GM21447 (cell line): ENCODE data around the gene ZNF575.
A peak's percentile ranks its signal among the peaks of the same experiment; 100 is the strongest.
"Not testable (repeated sequence)": the region's sequence is repeated elsewhere in the genome, so short reads cannot be mapped to it uniquely, and the experiment has no call there.

Experiments used
- ATAC-seq: cut with Tn5 transposase; IDR thresholded peaks from one replicate; pipeline ENCODE4 v1.9.1; 2021; ENCODE audit not compliant: unreplicated experiment

ZNF575 gene

DNA sequence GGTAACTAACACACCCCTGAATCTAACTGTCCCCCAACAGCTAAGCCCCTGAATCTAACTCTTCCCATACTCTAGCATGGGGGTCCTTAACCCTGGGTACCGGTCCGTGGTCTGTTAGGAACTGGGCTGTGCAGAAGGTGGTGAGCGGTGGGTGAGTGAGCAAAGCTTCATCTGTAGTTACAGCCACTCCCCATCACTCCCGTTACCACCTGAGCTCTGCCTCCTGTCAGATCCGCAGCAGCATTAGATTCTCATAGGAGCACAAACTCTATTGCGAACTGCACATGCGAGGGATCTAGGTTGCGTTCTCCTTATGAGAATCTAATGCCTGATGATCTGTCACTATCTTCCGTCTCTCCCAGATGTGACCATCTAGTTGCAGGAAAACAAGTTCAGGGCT is 22.3 kb upstream of the ZNF575 start:
- no peak for ATAC-seq

DNA sequence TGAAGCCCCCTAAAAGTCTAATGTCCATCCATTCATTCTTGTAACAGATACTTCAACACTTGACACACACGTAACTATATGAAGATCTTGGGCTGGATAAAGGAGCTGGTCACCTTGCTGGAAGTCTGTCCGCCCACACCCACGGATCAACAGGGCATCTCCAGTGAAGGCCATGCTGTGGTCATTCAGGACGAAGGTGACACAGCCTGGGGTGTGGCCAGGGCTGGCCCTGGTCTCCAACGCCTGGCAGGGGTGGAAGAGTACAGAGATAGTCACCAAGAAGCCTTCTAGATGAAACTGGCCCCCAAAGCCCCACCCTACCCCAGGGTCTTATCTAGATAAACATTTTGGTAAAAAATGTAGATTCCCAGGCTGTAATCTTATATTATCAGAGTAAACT is 21.7 kb upstream of the ZNF575 start:
- no peak for ATAC-seq

DNA sequence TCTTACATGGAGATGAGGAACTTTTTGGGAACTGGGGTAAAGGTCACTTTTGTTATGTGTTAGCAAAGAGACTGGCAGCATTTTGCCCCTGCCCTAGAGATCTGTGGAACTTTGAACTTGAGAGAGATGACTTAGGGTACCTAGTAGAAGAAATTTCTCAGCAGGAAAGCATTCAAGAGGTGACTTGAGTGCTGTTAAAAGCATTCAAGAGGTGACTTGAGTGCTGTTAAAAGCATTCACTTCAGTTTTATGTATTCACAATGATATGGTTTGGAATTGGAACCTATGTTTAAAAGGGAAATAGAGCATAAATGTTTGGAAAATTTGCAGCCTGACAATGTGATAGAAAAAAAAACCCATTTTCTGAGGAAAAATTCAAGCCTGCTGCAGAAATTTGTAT is 20.6 kb upstream of the ZNF575 start:
- not testable (repeated sequence) for ATAC-seq

DNA sequence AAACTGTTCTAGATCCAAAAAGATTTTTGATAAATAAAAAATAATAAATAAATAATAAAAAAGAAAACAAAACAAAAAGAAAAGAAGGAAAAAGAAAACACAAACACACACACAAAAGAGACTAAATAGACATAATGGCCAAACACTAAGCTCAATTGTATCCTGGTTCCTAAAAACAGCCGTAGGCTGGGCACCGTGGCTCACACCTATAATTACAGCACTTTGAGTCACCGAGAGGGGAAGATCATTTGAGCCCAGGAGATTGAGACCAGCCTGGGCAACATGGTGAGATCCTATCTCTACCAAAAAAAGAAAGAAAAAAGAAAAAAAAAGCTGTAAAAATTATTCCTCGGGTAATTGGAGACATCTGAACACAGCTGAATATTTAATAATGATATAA is 14.9 kb upstream of the ZNF575 start:
- ATAC-seq, result no peak

DNA sequence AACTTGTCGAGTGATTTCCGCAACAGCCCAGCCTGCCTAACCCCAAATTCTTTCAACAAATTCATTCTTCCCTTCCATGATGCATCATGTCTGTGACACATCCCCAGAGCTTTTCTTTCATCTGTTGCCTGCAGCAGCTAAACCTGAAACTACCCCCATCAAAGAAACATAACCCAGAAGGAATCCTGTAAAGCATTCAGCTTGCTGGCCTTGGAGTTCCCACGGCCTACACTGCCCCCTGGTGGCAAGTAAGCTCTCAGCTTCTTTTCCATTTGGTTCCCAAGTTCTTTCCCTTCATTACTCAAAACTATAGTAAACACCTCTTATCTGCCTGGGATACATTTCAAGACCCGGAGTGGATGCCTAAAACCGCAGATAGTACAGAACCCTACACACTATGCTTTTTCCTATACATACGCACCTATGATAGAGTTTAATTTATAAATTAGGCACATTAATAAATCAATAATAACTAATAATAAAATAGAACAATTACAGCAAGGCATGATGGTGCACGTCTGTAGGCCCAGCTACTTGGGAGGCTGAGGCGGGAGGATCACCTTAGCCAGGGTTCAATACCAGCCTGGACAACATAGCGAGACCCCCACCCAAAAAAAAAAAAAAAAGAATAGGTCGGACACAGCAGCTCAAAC is 13.4 kb upstream of the ZNF575 start:
- no peak for ATAC-seq

GRCh38 chr19:43522929-43523328 is 10.1 kb upstream of the ZNF575 start:
- ATAC-seq, result no peak

DNA sequence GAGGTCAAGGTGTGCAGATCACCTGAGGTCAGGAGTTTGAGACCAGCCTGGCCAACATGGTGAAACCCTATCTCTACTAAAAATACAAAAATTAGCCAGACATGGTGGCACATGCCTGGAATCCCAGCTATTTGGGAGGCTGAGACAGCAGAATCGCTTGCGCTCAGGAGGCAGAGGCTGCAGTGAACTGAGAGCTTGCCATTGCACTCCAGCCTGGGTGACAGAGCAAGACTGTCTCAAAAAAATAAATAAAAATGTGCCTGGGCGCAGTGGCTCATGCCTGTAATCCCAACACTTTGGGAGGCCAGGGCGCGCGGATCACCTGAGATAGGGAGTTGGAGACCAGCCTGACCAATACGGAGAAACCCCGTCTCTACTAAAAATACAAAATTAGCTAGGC is 9.3 kb upstream of the ZNF575 start:
- not testable (repeated sequence) for ATAC-seq

GRCh38 chr19:43524922-43525835 is 7.8 kb upstream of the ZNF575 start:
- ATAC-seq, result no peak

DNA sequence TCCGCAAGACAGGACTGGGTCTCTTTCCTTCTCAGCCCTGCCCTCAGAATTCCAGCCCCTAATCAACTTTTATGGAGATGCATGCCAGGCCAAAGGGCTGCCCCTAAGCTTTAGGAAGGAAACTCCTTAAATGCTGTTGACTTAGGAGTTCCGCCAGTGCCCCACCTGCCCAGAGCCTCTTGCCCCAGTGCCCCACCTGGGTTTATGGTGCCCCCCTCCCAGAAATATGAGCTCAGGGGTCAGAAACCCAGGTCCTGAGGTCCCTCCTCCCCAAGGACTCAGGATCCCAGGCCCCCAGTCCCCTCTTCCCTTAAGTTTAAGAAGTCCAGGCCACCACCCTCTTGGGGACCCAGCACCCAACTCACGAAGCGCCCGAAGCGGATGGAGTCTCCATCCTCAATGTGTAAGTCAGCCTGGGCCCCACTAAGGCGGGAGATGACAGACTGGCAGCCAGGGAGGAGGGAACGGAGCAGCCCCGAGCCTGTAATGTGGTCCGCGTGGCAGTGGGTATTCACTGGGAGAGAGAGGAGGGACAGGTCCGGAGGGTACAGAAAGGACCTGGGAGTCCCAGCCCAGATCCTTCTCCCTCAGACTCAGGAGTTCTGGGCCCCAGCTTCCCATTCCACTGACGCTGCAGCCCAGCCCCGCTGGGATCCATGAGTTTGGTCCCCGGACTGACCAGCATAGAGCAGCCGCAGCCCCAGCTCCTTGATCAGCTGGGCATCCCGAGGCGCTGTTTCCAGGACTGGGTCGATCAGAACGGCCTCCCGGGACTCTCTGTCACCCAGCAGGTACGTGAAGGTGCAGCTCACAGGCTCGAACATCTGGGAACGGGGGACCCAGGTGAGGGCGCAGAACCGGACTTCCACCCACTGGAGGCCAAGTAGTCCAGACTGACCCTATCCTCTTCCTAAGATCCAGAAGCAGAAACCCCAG is 6.9 kb upstream of the ZNF575 start:
- ATAC-seq, result no peak

GRCh38 chr19:43526884-43527859 is 5.8 kb upstream of the ZNF575 start, which contains the start of gene ETHE1:
Gene ETHE1, minus strand, starts transcription at chr19:43527201. Its CDS starts 24 bp downstream, at chr19:43527177.
- ATAC-seq, result peak; percentile 60

GRCh38 chr19:43527860-43528622 is 4.9 kb upstream of the ZNF575 start:
- ATAC-seq, result no peak

- ATAC-seq, result no peak
These were observed 422 bp upstream of the ZNF575 start for GRCh38 chr19:43532571-43532961.

DNA sequence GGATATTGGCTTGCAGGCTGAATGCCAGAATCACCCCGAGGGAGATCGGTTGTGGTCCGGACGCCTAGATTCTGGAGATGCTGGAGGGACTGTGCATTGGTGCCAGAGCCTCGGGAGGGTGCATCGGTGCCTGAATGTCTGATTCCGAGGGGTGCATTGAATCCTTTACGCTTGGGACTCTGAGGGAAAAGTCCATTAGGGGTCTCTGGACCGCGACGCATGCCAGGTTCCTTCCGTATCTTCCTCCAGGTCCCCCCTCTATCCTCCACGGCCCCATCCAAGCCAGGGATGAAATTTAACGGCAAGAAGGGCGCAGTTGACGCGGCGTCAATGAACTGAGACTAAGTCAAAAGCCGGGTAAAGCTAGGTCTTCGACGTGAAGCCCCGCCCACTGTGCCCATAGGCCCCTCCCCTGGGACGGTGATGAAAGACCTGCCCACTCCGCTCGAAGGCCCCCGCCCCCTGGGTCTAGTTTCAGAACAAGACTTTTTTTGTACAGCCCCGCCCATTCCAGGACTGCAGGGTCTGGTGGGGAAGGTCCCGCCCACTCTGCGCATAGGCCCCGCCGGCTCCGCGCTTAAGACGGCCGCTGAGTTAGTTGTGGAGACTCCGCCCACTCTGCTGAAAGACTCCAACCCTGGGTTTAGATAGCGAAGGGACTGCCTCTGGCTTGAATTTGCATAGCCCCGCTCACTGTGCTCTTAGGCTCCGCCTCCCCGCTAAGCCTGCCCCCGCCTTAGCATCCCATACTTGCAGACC is 737 bp downstream of the ZNF575 start:
- ATAC-seq, result peak; percentile 54

- no peak for ATAC-seq
These were observed 1.4 kb downstream of the ZNF575 start for GRCh38 chr19:43534305-43534815.

DNA sequence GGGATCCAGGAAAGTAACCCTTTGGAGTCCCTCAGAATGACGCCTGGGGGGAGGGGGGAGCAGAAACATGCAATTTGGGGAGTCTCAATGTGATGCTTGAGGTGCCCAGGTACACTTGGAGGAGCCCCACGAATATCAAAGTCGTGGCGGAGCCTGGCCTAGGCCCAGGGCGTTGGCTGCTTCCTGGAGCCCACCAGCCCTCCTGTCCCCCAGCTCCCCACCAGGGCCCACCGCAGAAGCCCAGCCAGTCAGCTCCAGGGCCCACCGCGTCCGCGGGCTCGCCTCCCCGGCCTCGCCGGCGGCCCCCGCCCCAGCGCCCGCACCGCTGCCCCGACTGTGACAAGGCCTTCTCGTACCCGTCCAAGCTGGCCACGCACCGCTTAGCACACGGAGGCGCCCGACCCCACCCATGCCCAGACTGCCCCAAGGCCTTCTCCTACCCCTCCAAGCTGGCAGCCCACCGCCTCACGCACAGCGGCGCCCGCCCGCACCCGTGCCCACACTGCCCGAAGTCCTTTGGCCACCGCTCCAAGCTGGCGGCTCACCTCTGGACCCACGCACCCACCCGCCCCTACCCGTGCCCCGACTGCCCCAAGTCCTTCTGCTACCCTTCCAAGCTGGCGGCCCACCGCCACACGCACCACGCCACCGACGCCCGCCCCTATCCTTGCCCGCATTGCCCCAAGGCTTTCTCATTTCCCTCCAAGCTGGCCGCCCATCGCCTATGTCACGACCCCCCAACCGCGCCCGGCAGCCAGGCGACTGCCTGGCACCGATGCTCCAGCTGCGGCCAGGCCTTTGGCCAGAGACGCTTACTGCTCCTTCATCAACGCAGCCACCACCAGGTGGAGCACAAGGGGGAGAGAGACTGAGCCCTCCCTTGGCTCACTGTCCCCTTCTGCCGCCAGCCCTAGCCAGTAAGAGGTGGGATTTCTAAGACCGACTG is 2.1 kb downstream of the ZNF575 start:
- no peak for ATAC-seq

GRCh38 chr19:43538922-43539321 is 5.9 kb downstream of the ZNF575 start:
- no peak for ATAC-seq

DNA sequence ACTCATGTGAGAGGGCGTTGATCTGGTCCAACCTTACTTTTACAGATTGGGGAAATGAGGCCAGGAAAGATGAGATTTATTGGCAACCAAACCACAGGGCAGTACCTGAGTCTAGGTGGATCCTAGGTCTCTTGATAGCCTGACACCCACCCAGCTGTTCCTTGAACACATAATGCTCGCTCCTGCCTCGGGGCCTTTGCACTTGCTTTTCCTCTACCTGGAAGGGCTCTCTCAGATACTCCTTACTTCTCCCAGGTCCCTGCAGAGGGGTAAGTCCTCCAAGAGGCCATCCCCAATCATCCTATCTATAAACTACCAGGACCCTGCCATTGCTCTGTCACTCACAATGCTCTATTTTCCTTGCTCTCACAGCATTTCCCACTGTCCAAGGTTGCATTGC is 7.4 kb downstream of the ZNF575 start:
- no peak for ATAC-seq
